Hepatocyte (in vitro differentiated cells): ENCODE measurements around the gene SGCA.

Experiments
- CTCF ChIP-seq: fragments of 200-600 bp; sonication (generic); IDR thresholded peaks from 2 replicates; pipeline ENCODE4 v1.5.1; 2016; ENCODE audit warnings: antibody characterized with exemption, mild to moderate bottlenecking; ENCODE audit not compliant: poor library complexity
- EZH2phosphoT487 ChIP-seq: fragments of 200-600 bp; sonication (generic); IDR thresholded peaks from one replicate; pipeline ENCODE4 v1.6.1; 2018; ENCODE audit warnings: antibody characterized with exemption, mild to moderate bottlenecking, low read depth, moderate library complexity; ENCODE audit not compliant: unreplicated experiment, severe bottlenecking

DNA sequence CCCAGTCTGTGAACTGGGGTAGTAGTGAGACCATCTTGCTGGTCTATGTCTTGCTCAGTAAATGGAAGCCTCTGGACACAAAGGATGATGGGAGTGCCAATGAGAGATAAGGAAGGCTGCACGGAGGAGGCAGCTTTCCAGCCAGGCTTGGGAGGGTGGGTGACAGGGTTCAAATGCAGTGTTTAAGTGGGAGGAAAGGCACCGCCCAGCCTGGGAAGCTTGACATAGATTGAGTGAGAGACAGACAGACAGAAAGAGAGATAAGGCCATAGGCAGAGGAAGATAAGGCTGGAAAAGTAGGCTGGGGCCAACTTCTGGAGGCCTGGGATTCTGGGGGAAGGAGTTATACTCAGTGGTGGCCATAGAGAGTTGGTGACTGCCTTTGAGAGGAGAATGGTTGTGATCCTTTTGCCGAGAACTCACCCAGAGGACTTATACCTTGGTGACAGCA is 42.8 kb downstream of the SGCA start:
- TF ChIP-seq CTCF (no peak), EZH2phosphoT487 (no peak)
